GM12878 (cell line): ENCODE measurements around the gene PRKN. TPM values are rescaled to one million over a fixed set of nuclear protein-coding genes. Genes with fewer than 3 reads are reported as not detected.

Experiments used
- ATAC-seq: fragments of 200-7000 bp; cut with Tn5 transposase; 3 replicates; pipeline ENCODE4 v1.9.1; 2020; ENCODE audit warnings: mild to moderate bottlenecking, moderate library complexity
- BruUV-seq: library from RNA; stranded (reverse); fragments of 400-500 nt; replicated peaks from 2 replicates; lab custom pipeline; 2021; lab: Mats Ljungman, UMichigan
- CTCF ChIA-PET: fragments of 300-600 bp; sonication (Branson Sonifier 250); formaldehyde crosslinking; extraction: SDS; loops from one replicate; lab custom pipeline; 2021; ENCODE audit warnings: inconsistent platforms; lab: Yijun Ruan, JAX
- POLR2A ChIA-PET: fragments of 350-600 bp; formaldehyde crosslinking; extraction: SDS; loops from one replicate; lab custom pipeline; 2021; ENCODE audit warnings: inconsistent platforms; lab: Charles Lee
- RAD21 ChIA-PET: fragments of 300-600 bp; sonication (Branson Sonifier 250); formaldehyde crosslinking; loops from one replicate; lab custom pipeline; 2023; ENCODE audit warnings: antibody characterized with exemption; ENCODE audit not compliant: unreplicated experiment; lab: Charles Lee
- SMC1A ChIA-PET: fragments of 300-600 bp; sonication (Branson Sonifier 250); formaldehyde crosslinking; loops from one replicate; lab custom pipeline; 2023; ENCODE audit not compliant: unreplicated experiment, uncharacterized antibody; lab: Charles Lee
- DNase-seq: peaks from one replicate; pipeline ENCODE4 v3.0.0-alpha.2; 2011; ENCODE audit warnings: low read depth, low spot score
- FAIRE-seq: peaks from 3 replicates; lab custom pipeline; 2011; peaks lifted over from hg19 to GRCh38; lab: Jason Lieb, UNC
- H2AFZ ChIP-seq: 2 replicates; pipeline ENCODE4 v1.6.0; 2011; ENCODE audit warnings: low read depth, low read length, control low read depth; ENCODE audit not compliant: control insufficient read depth
- H3K27ac ChIP-seq: 2 replicates; pipeline ENCODE4 v1.5.1; 2011; ENCODE audit warnings: control low read depth; ENCODE audit not compliant: control insufficient read depth, insufficient read depth
- H3K27me3 ChIP-seq, 2 experiments: replicated peaks in 1 of 2; 2 replicates each; pipeline versions ENCODE4 v1.6.0 to v1.6.1; 2011; ENCODE audit warnings: low read length in 1 of 2; ENCODE audit not compliant: control insufficient read depth in 2 of 2, insufficient read depth in 2 of 2
- H3K36me3 ChIP-seq, 2 experiments: 2 replicates each; pipeline ENCODE4 v1.5.1; 2011; ENCODE audit warnings: low read length in 1 of 2; ENCODE audit not compliant: control insufficient read depth in 2 of 2, insufficient read depth in 2 of 2
- H3K4me1 ChIP-seq: 2 replicates; pipeline ENCODE4 v1.6.1; 2011; ENCODE audit warnings: mild to moderate bottlenecking, low read length, moderate library complexity, mixed read lengths; ENCODE audit not compliant: control insufficient read depth, insufficient read depth
- H3K4me2 ChIP-seq: 2 replicates; pipeline ENCODE4 v1.6.0; 2011; ENCODE audit warnings: control low read depth; ENCODE audit not compliant: control insufficient read depth, insufficient read depth
- H3K4me3 ChIP-seq: fragments of 200-600 bp; sonication (generic); 2 replicates; pipeline ENCODE4 v1.5.1; 2016
- H3K79me2 ChIP-seq: 2 replicates; pipeline ENCODE4 v1.6.0; 2011; ENCODE audit warnings: low read length; ENCODE audit not compliant: control insufficient read depth, insufficient read depth
- H3K9ac ChIP-seq: 2 replicates; pipeline ENCODE4 v1.8.0; 2011; ENCODE audit warnings: low read length, control low read depth, mixed read lengths; ENCODE audit not compliant: control insufficient read depth, insufficient read depth
- H3K9me3 ChIP-seq: replicated peaks from 3 replicates; pipeline ENCODE4 v1.5.1; 2011; ENCODE audit warnings: mild to moderate bottlenecking, low read length; ENCODE audit not compliant: control insufficient read depth, insufficient read depth
- H4K20me1 ChIP-seq: 2 replicates; pipeline ENCODE4 v1.6.0; 2011; ENCODE audit not compliant: control insufficient read depth, insufficient read depth
- E2F4 ChIP-seq: IDR thresholded peaks from 2 replicates; pipeline ENCODE4 v1.6.1; 2012; ENCODE audit warnings: low read depth, low read length, improper control_type of control experiment
- EZH2 ChIP-seq: IDR thresholded peaks from 2 replicates; pipeline ENCODE4 v1.6.1; 2012; ENCODE audit warnings: low read depth, mild to moderate bottlenecking, control low read depth, inconsistent platforms, low read length, borderline replicate concordance; ENCODE audit not compliant: control insufficient read depth
- HCFC1 ChIP-seq: fragments of 150-350 bp; IDR thresholded peaks from 2 replicates; pipeline ENCODE4 v1.6.1; 2014; ENCODE audit warnings: low read length
- SIN3A ChIP-seq: IDR thresholded peaks from 2 replicates; pipeline ENCODE4 v1.6.1; 2012; ENCODE audit warnings: low read depth, low read length, improper control_type of control experiment
- TARDBP ChIP-seq: IDR thresholded peaks from 2 replicates; pipeline ENCODE4 v1.6.1; 2016; ENCODE audit warnings: borderline replicate concordance
- TBL1XR1 ChIP-seq: IDR thresholded peaks from 2 replicates; pipeline ENCODE4 v1.6.1; 2012; ENCODE audit warnings: low read depth, low read length, improper control_type of control experiment
- TCF7 ChIP-seq: IDR thresholded peaks from 2 replicates; pipeline ENCODE4 v1.6.1; 2014; ENCODE audit warnings: antibody characterized with exemption, borderline replicate concordance
- ZNF592 ChIP-seq: fragments of 450-650 bp; IDR thresholded peaks from 2 replicates; pipeline ENCODE4 v1.6.1; 2017; ENCODE audit warnings: mild to moderate bottlenecking, moderate library complexity
- ZSCAN29 ChIP-seq: fragments of 450-650 bp; IDR thresholded peaks from 2 replicates; pipeline ENCODE4 v1.6.1; 2017; ENCODE audit warnings: mild to moderate bottlenecking, moderate library complexity
- WGBS: methylation state at CpG from one replicate; pipeline ENCODE4 v1.1.6; 2016; ENCODE audit warnings: low lambda C conversion rate; ENCODE audit not compliant: insufficient replicate concordance, insufficient coverage; ENCODE audit errors: missing lambda C conversion rate; 5-methylcytosine and 5-hydroxymethylcytosine counted together
- in situ Hi-C: fragments of 300-500 bp; cut with MboI; formaldehyde crosslinking; loops from 9 replicates; pipeline ENCODE4 v1.14.3; 2018; ENCODE audit warnings: mixed read lengths
- intact Hi-C: fragments of 100-400 bp; cut with micrococcal nuclease; formaldehyde crosslinking; loops from one replicate; pipeline ENCODE4 v1.14.2; 2022; ENCODE audit not compliant: unreplicated experiment
- polyA plus RNA-seq, 11 experiments: library from polyadenylated mRNA; depleted of rRNA in 4 of 11; unstranded in 6 of 11; stranded (reverse) in 5 of 11; fragments of >200 nt; fragmentation: Nextera tagmentation in 4 of 11; fragmentation: Illumina TruSeq in 1 of 11; extraction: Ambion mirVana in 4 of 11; extraction: Trizol in 1 of 11; gene quantifications; 1 replicate in 1 of 11; 2 replicates in 10 of 11; pipeline versions ENCODE4 v1.2.1 to v1.2.3, GENCODE V29; 2011 to 2016; ENCODE audit warnings: inconsistent platforms in 2 of 11, missing spikeins in 2 of 11, low read depth in 1 of 11
- total RNA-seq, 4 experiments: library from RNA; depleted of rRNA in 3 of 4; stranded (reverse); fragments of >200 nt in 3 of 4; fragmentation: Illumina TruSeq in 1 of 4; extraction: Trizol in 1 of 4; gene quantifications; 2 replicates each; pipeline versions ENCODE4 v1.2.1 to v1.2.3, GENCODE V29; 2013 to 2021

PRKN gene
- total and polyA plus RNA-seq, 10 of the 15 experiments (the other 5 are each of a cell fraction or from before 2014, with no cell fraction given): 0.06 to 0.09 TPM; not detected in 8

- TF ChIP-seq HCFC1 (no peak), TBL1XR1 (no peak), ZNF592 (no peak), E2F4 (no peak), TARDBP (no peak), TCF7 (no peak), ZSCAN29 (no peak), EZH2 (no peak), SIN3A (no peak)
- Histone ChIP-seq H3K9ac (no peak overlapping the region), H3K9me3 (no peaks in the 10 kb centered on the region), H3K4me1 (no peaks in the 10 kb centered on the region), H3K4me3 (no peak overlapping the region), H3K27me3 (no peaks in the 10 kb centered on the region), H3K4me2 (no peak overlapping the region), H4K20me1 (no peaks in the 10 kb centered on the region), H3K27ac (no peak overlapping the region), H3K36me3 (no peaks in the 10 kb centered on the region), H2AFZ (no peak overlapping the region), H3K79me2 (no peaks in the 10 kb centered on the region)
- ATAC-seq (no peak), FAIRE-seq (no peak), DNase-seq (no peak)
- CTCF ChIA-PET: no interaction called here
- WGBS: 13% methylated on average over 2 of the region's 2 CpGs
- POLR2A ChIA-PET: no interaction called here
- no TSS peak for BruUV-seq
- intact Hi-C loops (no loop called here), in situ Hi-C loops (no loop called here)
- RAD21 ChIA-PET: no interaction called here
- SMC1A ChIA-PET: interaction anchor here (0.8 kb wide), 1 partner anchor 19 kb away, joined by 3 read pairs; no protein-coding TSS in a partner anchor
These were observed 618.0 kb downstream of the PRKN start for GRCh38 chr6:162109480-162110050.
